H54 (cell line): ENCODE results near the gene DNASE1L3.
"Not testable (repeated sequence)": the region's sequence is repeated elsewhere in the genome, so short reads cannot be mapped to it uniquely, and the experiment has no call there.

Experiments
- DNase-seq: peaks from one replicate; pipeline ENCODE4 v3.0.0; 2011; ENCODE audit warnings: low spot score, mixed read lengths; ENCODE audit not compliant: insufficient read length
- FAIRE-seq: peaks from 3 replicates; lab custom pipeline; 2011; peaks lifted over from hg19 to GRCh38; lab: Jason Lieb, UNC
- POLR2A ChIP-seq: IDR thresholded peaks from 2 replicates; pipeline ENCODE4 v1.6.1; 2011; ENCODE audit warnings: low read depth, mild to moderate bottlenecking, low read length

The DNASE1L3 gene

GRCh38 chr3:58217209-58217811 is 6.5 kb upstream of the DNASE1L3 start:
- FAIRE-seq (peak; percentile 91), DNase-seq (peak; percentile 73)
- TF ChIP-seq POLR2A = no peak

GRCh38 chr3:58216496-58217195 is 5.9 kb upstream of the DNASE1L3 start:
- TF ChIP-seq POLR2A = no peak
- FAIRE-seq (no peak), DNase-seq (no peak)

- no peak for FAIRE-seq
- no peak for TF ChIP-seq POLR2A
- DNase-seq = no peak
Measured at GRCh38 chr3:58215317-58216025, 4.7 kb upstream of the DNASE1L3 start.

DNA sequence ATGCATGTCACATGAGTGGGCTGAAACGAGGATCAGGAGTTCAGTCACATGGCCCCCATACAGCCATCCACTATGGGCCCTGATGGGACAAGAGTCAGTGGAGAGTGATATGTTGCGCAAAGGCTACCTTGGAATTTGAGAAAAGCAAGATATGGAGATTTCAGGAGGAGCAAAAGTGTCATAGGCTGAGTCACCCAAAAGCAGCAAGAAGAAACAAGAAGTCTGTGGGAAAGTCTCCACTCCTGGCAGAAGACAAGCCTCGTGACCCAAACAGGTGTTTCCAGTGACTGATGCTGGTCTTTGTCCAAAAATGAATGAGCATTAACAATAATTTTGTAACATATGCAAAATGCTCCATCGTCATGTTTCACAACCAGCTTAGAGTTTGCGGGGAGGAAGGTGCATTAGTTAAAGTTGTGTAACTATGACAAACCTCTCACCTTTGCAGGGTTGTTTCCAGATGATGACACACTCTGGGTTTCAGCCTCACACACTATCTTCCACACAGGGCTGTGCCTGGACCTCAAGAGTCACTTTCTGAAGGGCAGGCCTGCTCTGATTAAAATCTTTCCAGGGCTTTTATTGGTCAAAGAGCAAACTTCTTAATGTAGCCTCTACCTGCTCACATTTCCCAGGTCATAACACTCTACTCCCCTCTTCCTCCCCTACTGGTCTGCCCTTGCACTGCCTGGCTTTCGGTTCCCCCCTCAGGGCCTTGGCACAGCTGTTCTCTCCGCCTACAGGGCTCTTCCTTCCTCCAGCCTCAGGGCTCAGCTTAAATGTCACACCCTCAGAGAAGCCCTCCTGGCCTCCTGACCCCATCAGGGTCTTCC is 3.9 kb upstream of the DNASE1L3 start:
- DNase-seq (no peak), FAIRE-seq (no peak)
- no peak for TF ChIP-seq POLR2A

DNA sequence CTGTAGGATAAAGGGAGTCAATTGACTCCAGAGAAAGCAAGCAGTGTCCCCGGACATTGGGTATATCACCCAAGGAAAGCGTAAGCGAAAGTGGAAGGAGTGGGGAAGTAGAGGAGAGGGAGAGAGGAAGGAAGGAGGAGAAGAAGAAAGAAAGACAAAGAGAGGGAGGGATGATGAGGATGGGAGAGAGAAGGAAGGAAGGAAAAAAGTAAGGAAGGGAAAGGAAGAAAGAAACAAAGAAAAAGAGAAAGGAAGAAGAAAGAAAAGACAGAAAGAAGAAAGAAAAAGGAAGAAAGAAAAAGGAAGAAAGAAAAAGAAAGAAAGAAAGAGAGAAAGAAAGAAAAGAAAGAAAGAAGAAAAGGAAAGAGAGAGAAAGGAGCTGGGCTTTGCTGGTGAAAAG is 839 bp downstream of the DNASE1L3 start:
- no peak for TF ChIP-seq POLR2A
- no peak for FAIRE-seq
- DNase-seq = no peak

GRCh38 chr3:58207954-58208353 is 2.8 kb downstream of the DNASE1L3 start:
- FAIRE-seq (no peak), DNase-seq (no peak)
- TF ChIP-seq POLR2A = no peak

DNA sequence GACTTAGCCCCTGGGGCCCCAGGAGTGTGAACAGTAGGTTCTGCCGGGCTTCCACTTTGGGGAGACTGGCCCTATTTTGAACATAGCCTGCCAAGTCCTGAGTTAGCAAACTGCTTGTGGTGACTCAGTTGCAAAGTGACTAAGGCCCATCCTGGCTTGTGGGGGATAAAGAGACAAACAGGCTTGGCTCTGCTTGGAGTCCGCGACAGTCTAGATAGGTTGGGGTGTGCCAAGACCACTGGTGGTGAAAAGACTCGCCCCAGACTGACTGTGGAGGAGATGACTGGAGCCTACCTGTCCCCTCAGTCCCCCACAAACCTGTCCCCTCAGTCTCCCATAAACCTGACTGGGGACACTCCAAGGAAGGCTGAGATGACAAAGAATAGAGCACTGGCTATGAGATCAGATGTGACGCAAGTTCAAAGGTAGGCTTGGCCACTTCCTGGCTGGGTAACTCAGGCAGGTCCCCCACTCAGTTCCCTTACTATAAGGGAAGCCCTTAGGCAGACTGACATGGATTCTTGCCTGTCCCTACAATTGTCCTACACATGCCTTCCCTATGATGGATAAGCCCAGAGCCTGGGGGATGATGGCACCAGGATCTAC is 4.3 kb downstream of the DNASE1L3 start:
- TF ChIP-seq POLR2A = no peak
- no peak for DNase-seq
- no peak for FAIRE-seq

GRCh38 chr3:58205981-58206380 is 4.8 kb downstream of the DNASE1L3 start:
- FAIRE-seq (no peak), DNase-seq (no peak)
- TF ChIP-seq POLR2A = no peak

DNA sequence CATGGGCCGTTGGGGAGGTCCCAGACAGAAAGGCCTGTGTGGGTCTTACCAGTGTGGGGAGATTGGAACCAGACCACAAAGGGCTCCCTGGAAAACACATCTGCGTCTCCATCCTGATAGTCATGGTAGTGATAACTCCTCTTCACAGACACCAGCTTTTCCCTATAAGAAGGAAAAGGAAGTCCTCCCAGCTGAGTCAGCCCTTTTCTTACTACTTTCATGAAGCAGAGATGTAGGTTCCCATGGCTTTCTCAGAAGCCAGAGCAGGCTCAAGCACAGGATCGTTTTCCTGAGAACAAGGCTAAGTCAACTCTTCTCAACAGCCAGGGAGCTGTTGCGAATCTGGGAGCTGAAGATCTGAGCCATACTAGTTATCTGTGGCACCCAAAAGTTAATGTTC is 6.1 kb downstream of the DNASE1L3 start:
- TF ChIP-seq POLR2A = no peak
- FAIRE-seq (no peak), DNase-seq (no peak)

DNA sequence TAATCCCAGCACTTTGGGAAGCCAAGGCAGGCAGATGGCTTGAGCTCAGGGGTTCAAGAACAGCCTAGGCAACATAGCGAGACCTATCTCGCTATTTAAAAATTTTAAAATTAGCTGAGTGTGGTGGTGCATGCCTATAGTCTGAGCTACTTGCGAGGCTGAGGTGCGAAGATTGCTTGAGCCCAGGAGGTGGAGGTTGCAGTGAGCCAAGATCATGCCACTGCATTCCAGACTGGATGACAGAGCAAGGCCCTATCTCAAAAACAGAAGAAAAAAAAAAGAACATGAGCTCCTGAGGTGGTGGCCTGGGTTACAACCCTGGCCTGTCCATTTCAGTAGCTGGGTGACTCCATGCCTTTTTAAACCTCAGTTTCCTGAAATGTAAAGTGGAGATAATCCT is 7.2 kb downstream of the DNASE1L3 start:
- no peak for DNase-seq
- no peak for TF ChIP-seq POLR2A
- no peak for FAIRE-seq

DNA sequence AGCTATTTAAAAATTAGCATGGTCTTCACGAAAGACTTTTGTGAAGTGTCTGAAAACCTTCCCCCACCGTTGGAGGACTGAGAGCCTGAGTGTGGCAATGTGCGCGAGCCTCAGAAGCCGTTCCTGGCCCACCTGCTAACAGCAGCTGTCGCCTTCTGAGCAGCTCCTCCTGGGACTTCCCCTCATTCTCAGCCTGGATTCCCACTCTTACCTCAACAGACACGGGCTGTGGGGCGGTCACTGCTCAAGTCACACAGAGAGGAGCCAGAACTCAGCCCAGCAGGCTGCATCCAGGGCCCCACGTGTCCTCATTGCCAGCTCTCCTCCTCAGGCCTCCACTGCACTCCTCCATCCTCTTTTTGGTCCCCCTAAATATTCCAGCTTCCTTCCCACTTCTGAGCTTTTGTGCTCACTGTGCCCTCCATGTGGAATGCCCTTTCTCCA is 7.8 kb downstream of the DNASE1L3 start:
- FAIRE-seq = no peak
- TF ChIP-seq POLR2A = no peak
- no peak for DNase-seq

DNA sequence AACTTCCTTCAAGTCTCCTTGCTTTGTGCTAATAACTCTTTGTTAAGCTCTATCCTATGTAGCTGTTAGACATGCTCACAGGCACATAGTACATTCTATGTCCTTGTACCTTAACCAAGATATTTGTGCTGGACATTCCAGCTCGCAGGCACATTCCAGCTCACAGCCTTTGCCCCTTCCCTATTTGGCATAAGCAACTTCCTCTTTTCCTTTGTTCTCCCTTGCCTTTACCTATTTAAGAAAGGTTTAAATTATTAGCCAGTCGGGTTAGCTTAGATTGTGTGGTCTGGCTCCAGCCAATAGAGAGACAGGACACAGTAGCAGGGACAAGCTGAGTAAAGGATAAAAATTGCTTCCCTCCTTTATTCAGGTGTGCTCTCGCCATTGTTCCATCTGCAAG is 9.3 kb downstream of the DNASE1L3 start:
- DNase-seq, FAIRE-seq: not testable (repeated sequence)

DNA sequence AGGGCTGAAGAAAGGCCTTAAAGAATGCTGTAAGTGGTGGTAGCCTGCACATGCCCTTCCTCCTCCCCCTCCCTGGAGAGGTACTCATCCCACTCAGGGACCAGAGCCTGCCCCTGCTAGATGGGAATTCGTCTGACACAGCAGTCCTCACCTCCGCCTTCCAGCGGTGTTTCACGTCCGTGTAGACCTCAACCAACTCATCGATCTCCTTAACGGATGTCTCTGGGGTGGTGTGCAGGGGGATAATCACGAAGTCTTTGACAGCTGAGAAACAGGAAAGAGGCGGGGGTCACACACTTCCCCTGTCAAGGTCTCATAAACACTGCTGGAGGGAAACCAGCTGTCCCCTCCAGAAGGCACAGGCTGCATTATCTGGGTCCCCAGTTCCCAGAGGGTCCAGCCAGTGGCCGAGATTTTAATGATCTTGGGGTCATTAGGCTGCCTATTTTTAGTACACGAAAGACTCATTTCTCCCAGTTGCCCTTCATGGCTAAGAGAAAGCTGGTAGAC is 9.9 kb downstream of the DNASE1L3 start:
- FAIRE-seq (no peak), DNase-seq (no peak)
- no peak for TF ChIP-seq POLR2A
